GM19397 (cell line): ENCODE results near the gene SH3PXD2B.

Experiments used
- ATAC-seq: cut with Tn5 transposase; IDR thresholded peaks from one replicate; pipeline ENCODE4 v1.9.1; 2021; ENCODE audit warnings: mild to moderate bottlenecking, moderate library complexity; ENCODE audit not compliant: unreplicated experiment

The SH3PXD2B gene

GRCh38 chr5:172281346-172281745 lies 173.0 kb downstream of the SH3PXD2B start:
- ATAC-seq, result no peak

- no peak for ATAC-seq
These were observed 173.4 kb downstream of the SH3PXD2B start for GRCh38 chr5:172280929-172281328.

- ATAC-seq, result no peak
These were observed 174.0 kb downstream of the SH3PXD2B start for GRCh38 chr5:172280317-172280716.

GRCh38 chr5:172278356-172278755 lies 176.0 kb downstream of the SH3PXD2B start:
- ATAC-seq, result no peak

- no peak for ATAC-seq
These were observed 178.1 kb downstream of the SH3PXD2B start for GRCh38 chr5:172276214-172276613.
